HCT116 (cell line): ENCODE data around the gene RAI1. TPM values are rescaled to one million over a fixed set of nuclear protein-coding genes. Genes with fewer than 3 reads are reported as not detected.

ENCODE experiments used
- ATAC-seq: fragments of 200-7000 bp; cut with Tn5 transposase; 2 replicates; pipeline ENCODE4 v1.9.1; 2020; ENCODE audit warnings: mild to moderate bottlenecking, moderate library complexity
- BruUV-seq: library from RNA; stranded (reverse); fragments of 400-500 nt; replicated peaks from 2 replicates; lab custom pipeline; 2021; lab: Mats Ljungman, UMichigan
- CTCF ChIA-PET: fragments of 300-600 bp; sonication (Branson Sonifier 250); formaldehyde crosslinking; loops from one replicate; lab custom pipeline; 2021; ENCODE audit warnings: antibody characterized with exemption; lab: Charles Lee
- POLR2A ChIA-PET: fragments of 300-600, 350-600 bp; sonication (Branson Sonifier 250); formaldehyde crosslinking; loops from one replicate; lab custom pipeline; 2021; ENCODE audit warnings: antibody characterized with exemption; lab: Charles Lee
- RAD21 ChIA-PET, 2 experiments: fragments of 300-600 bp; sonication (Branson Sonifier 250); formaldehyde crosslinking; loops; one replicate each; lab custom pipeline; 2023; ENCODE audit warnings: low total read pairs in 2 of 2; ENCODE audit not compliant: uncharacterized antibody in 2 of 2, unreplicated experiment in 2 of 2, low non-redundant PET in 1 of 2; lab: Charles Lee
- DNase-seq: peaks from one replicate; pipeline ENCODE4 v3.0.0-alpha.2; 2010; ENCODE audit warnings: low read depth, low spot score
- H2AFZ ChIP-seq: fragments of 200-600 bp; shearing (Covaris generic), sonication (generic); 2 replicates; pipeline ENCODE4 v1.6.1; 2017; ENCODE audit warnings: low read depth, mixed run types, mixed read lengths, antibody characterized with exemption, low read length; ENCODE audit not compliant: poor library complexity, severe bottlenecking
- H3K27ac ChIP-seq: 2 replicates; pipeline ENCODE4 v1.5.1; 2012; ENCODE audit warnings: low read depth, low read length
- H3K27me3 ChIP-seq: fragments of 200-600 bp; sonication (generic); 2 replicates; pipeline ENCODE4 v1.6.1; 2016; ENCODE audit warnings: mixed run types, low read length, mixed read lengths; ENCODE audit not compliant: insufficient read depth
- H3K36me3 ChIP-seq, 2 experiments: fragments of 200-500 bp in 1 of 2; fragments of 200-600 bp in 1 of 2; sonication (Bioruptor generic) in 1 of 2; sonication (generic) in 1 of 2; 2 replicates each; pipeline versions ENCODE4 v1.5.1 to v1.6.1; 2014 to 2016; ENCODE audit warnings: low read length in 2 of 2, inconsistent platforms in 1 of 2, mixed read lengths in 1 of 2, mixed run types in 1 of 2; ENCODE audit not compliant: insufficient read depth in 2 of 2, control insufficient read depth in 1 of 2
- H3K4me1 ChIP-seq, 2 experiments: fragments of 200-600 bp in 1 of 2; sonication (generic) in 1 of 2; 2 replicates each; pipeline versions ENCODE4 v1.5.1 to v1.6.1; 2012 to 2017; ENCODE audit warnings: low read length in 2 of 2, inconsistent platforms in 1 of 2, mild to moderate bottlenecking in 1 of 2, mixed read lengths in 1 of 2, mixed run types in 1 of 2, moderate library complexity in 1 of 2; ENCODE audit not compliant: insufficient read depth in 2 of 2, control insufficient read depth in 1 of 2
- H3K4me2 ChIP-seq: fragments of 200-600 bp; sonication (generic); 2 replicates; pipeline ENCODE4 v1.6.1; 2017; ENCODE audit warnings: mixed run types, low read length, mixed read lengths
- H3K4me3 ChIP-seq, 2 experiments: fragments of 200-600 bp in 1 of 2; sonication (generic) in 1 of 2; replicated peaks in 1 of 2; 2 replicates each; pipeline ENCODE4 v1.5.1; 2011 to 2016; ENCODE audit warnings: low read length in 2 of 2, control low read depth in 1 of 2, low read depth in 1 of 2, mild to moderate bottlenecking in 1 of 2, mixed read lengths in 1 of 2, mixed run types in 1 of 2
- H3K79me2 ChIP-seq: fragments of 200-600 bp; sonication (generic); 2 replicates; pipeline ENCODE4 v1.6.1; 2017; ENCODE audit warnings: mild to moderate bottlenecking, mixed run types, low read length, moderate library complexity, mixed read lengths; ENCODE audit not compliant: insufficient read depth
- H3K9ac ChIP-seq: fragments of 200-600 bp; sonication (generic); 2 replicates; pipeline ENCODE4 v1.6.1; 2016; ENCODE audit warnings: low read length, mixed read lengths
- H3K9me2 ChIP-seq: fragments of 200-600 bp; sonication (generic), shearing (Covaris generic); 2 replicates; pipeline ENCODE4 v1.6.1; 2017; ENCODE audit warnings: mixed run types, mild to moderate bottlenecking, moderate library complexity; ENCODE audit not compliant: insufficient read depth
- H3K9me3 ChIP-seq, 2 experiments: fragments of 200-500 bp in 1 of 2; fragments of 200-600 bp in 1 of 2; sonication (Bioruptor generic) in 1 of 2; sonication (generic) in 1 of 2; 2 replicates each; pipeline ENCODE4 v1.6.1; 2014 to 2017; ENCODE audit warnings: low read length in 2 of 2, mixed read lengths in 2 of 2, inconsistent platforms in 1 of 2, low read depth in 1 of 2, mild to moderate bottlenecking in 1 of 2, mixed run types in 1 of 2, moderate library complexity in 1 of 2; ENCODE audit not compliant: control insufficient read depth in 1 of 2, insufficient read depth in 1 of 2
- H4K20me1 ChIP-seq: fragments of 200-600 bp; sonication (generic), shearing (Covaris generic); 2 replicates; pipeline ENCODE4 v1.6.1; 2017; ENCODE audit warnings: mixed run types, mild to moderate bottlenecking, moderate library complexity; ENCODE audit not compliant: insufficient read depth
- CBX3 ChIP-seq: IDR thresholded peaks from 2 replicates; pipeline ENCODE4 v1.6.1; 2012; ENCODE audit warnings: low read depth
- CEBPB ChIP-seq: IDR thresholded peaks from 2 replicates; pipeline ENCODE4 v1.6.1; 2012; ENCODE audit warnings: low read depth
- EZH2 ChIP-seq: fragments of 200-600 bp; sonication (generic); IDR thresholded peaks from 2 replicates; pipeline ENCODE4 v1.6.1; 2017; ENCODE audit warnings: antibody characterized with exemption, mixed run types
- EZH2phosphoT487 ChIP-seq: fragments of 200-600 bp; IDR thresholded peaks from 2 replicates; pipeline ENCODE4 v1.6.1; 2018; ENCODE audit warnings: antibody characterized with exemption, borderline replicate concordance
- JUND ChIP-seq: IDR thresholded peaks from 2 replicates; pipeline ENCODE4 v1.6.1; 2012
- MAX ChIP-seq: IDR thresholded peaks from 2 replicates; pipeline ENCODE4 v1.6.1; 2012
- POLR2A ChIP-seq: IDR thresholded peaks from 2 replicates; pipeline ENCODE4 v1.7.0; 2011; ENCODE audit warnings: borderline replicate concordance; ENCODE audit not compliant: insufficient read depth, insufficient read length; ENCODE audit errors: extremely low read depth
- POLR2AphosphoS5 ChIP-seq: IDR thresholded peaks from 2 replicates; pipeline ENCODE4 v1.6.1; 2011; ENCODE audit warnings: mild to moderate bottlenecking, low read depth, low read length, moderate library complexity
- REST ChIP-seq: IDR thresholded peaks from 2 replicates; pipeline ENCODE4 v1.6.1; 2012; ENCODE audit warnings: low read depth
- SIN3A ChIP-seq: IDR thresholded peaks from 2 replicates; pipeline ENCODE4 v1.6.1; 2012; ENCODE audit warnings: low read depth
- SP1 ChIP-seq: IDR thresholded peaks from 2 replicates; pipeline ENCODE4 v1.6.1; 2012; ENCODE audit warnings: low read depth
- SRF ChIP-seq: IDR thresholded peaks from 2 replicates; pipeline ENCODE4 v1.6.1; 2012; ENCODE audit warnings: low read depth
- TCF7L2 ChIP-seq: IDR thresholded peaks from 2 replicates; pipeline ENCODE4 v1.7.0; 2011; ENCODE audit warnings: borderline replicate concordance, inconsistent platforms; ENCODE audit not compliant: insufficient read depth, insufficient read length; ENCODE audit errors: extremely low read depth
- ZNF274 ChIP-seq: fragments of 200-500 bp; sonication (Bioruptor generic); IDR thresholded peaks from 2 replicates; pipeline ENCODE4 v1.6.1; 2014; ENCODE audit warnings: mild to moderate bottlenecking, low read depth, low read length, inconsistent platforms
- intact Hi-C: fragments of 100-400 bp; cut with micrococcal nuclease; formaldehyde crosslinking; loops from 2 replicates; pipeline ENCODE4 v1.10.0; 2022
- total RNA-seq: library from RNA; stranded (reverse); gene quantifications from one replicate; pipeline ENCODE4 v1.2.1, GENCODE V29; 2021; ENCODE audit not compliant: unreplicated experiment

Gene RAI1
- total RNA-seq, 1 experiment from 2014 or later: 38.5 TPM

GRCh38 chr17:17703140-17703919 is 22.1 kb downstream of the RAI1 start (continued):
- no peak for TF ChIP-seq EZH2
- no peak for TF ChIP-seq SIN3A
- TF ChIP-seq ZNF274: no peak
- TF ChIP-seq TCF7L2: no peak

GRCh38 chr17:17704931-17705330 is 23.7 kb downstream of the RAI1 start:
- Histone ChIP-seq H3K9ac (no peak overlapping the region), H3K27me3 (no peaks in the 10 kb centered on the region), H3K4me1 (peaks cover 17 to 52% of the 10 kb centered on the region in 2 experiments; a peak in 3 of 4 replicates), H3K4me3 (no peak overlapping the region), H2AFZ (no peak overlapping the region), H3K9me3 (no peaks in the 10 kb centered on the region), H3K36me3 (peaks cover 3 to 17% of the 10 kb centered on the region in 2 experiments; a peak in 2 of 4 replicates), H3K9me2 (no peaks in the 10 kb centered on the region), H4K20me1 (no peaks in the 10 kb centered on the region; the same call in 1 of the 2 replicates), H3K79me2 (peaks cover 92% of the 10 kb centered on the region), H3K27ac (no peak overlapping the region), H3K4me2 (no peak overlapping the region)
- BruUV-seq: no TSS peak
- ChIA-PET POLR2A (no interaction called here), CTCF (no interaction called here), RAD21 (no interaction called here)
- TF ChIP-seq POLR2AphosphoS5 (no peak), ZNF274 (no peak), SP1 (no peak), REST (no peak), MAX (no peak), CEBPB (no peak), SRF (no peak), CBX3 (no peak), POLR2A (no peak), SIN3A (no peak), JUND (no peak), EZH2phosphoT487 (no peak)
- ATAC-seq (no peak), DNase-seq (no peak)
- intact Hi-C loops: no loop called here
